Left ventricle myocardium superior (tissue), 1 donor: ENCODE data around the gene ANKRD13B. TPM values are rescaled to one million over a fixed set of nuclear protein-coding genes. Genes with fewer than 3 reads are reported as not detected.
A peak's percentile ranks its signal among the peaks of the same experiment; 100 is the strongest.
"Not testable (repeated sequence)": the region's sequence is repeated elsewhere in the genome, so short reads cannot be mapped to it uniquely, and the experiment has no call there.

Source experiments
- ATAC-seq: fragments of 200-7000 bp; cut with Tn5 transposase; one replicate; pipeline ENCODE4 v1.9.1; 2020; ENCODE audit warnings: mild to moderate bottlenecking, moderate library complexity
- DNase-seq: peaks from one replicate; pipeline ENCODE4 v3.0.0-alpha.2; 2020
- intact Hi-C: fragments of 100-400 bp; cut with micrococcal nuclease; formaldehyde crosslinking; loops from one replicate; pipeline ENCODE4 v1.11.0; 2022
- long read RNA-seq: library from polyadenylated mRNA; unstranded; transcript quantifications from one replicate; pipeline ENCODE4 v2.0.0, GENCODE V29; 2021
- total RNA-seq: library from RNA; stranded (reverse); fragmentation: NEBNext Ultra II Directional; extraction: Animal tissue kit (Norgen Biotek cat#: 25700); gene quantifications from one replicate; pipeline ENCODE4 v1.2.1, GENCODE V29; 2021
- donor health status: DM: no; HTN: yes; CAD: no; lungs with severe emphysema.

Gene ANKRD13B
- 8.3 TPM for total RNA-seq
- long read RNA-seq, partial matches to known transcripts = 2 of 3 reads
- long read RNA-seq, other reads (novel, unspliced or antisense) = 1 of 3 reads

- ATAC-seq (peak; percentile 11), DNase-seq (peak; percentile 68)
- intact Hi-C loops = no loop called here
These were observed at the start of gene ANKRD13B for GRCh38 chr17:29592850-29593551. Gene ANKRD13B, plus strand, starts transcription at chr17:29593132. Its CDS starts 490 bp downstream, at chr17:29593622.

- intact Hi-C loops = no loop called here
- no peak for ATAC-seq
These were observed 48.9 kb upstream of the ANKRD13B start for GRCh38 chr17:29544066-29544465.

GRCh38 chr17:29546085-29546484, 46.8 kb upstream of the ANKRD13B start:
- intact Hi-C loops = no loop called here
- ATAC-seq = no peak
- DNase-seq = no peak

More at GRCh38 chr17:29544066-29544465, 48.9 kb upstream of the ANKRD13B start:
- no peak for DNase-seq

GRCh38 chr17:29546830-29547229, 46.1 kb upstream of the ANKRD13B start:
- intact Hi-C loops = no loop called here
- ATAC-seq (no peak), DNase-seq (no peak)

- ATAC-seq (peak; percentile 42), DNase-seq (no peak)
- intact Hi-C loops = no loop called here
These were observed 43.6 kb upstream of the ANKRD13B start for GRCh38 chr17:29549177-29549923.

GRCh38 chr17:29555840-29556239, 37.1 kb upstream of the ANKRD13B start:
- DNase-seq (no peak), ATAC-seq (no peak)
- intact Hi-C loops = no loop called here

- intact Hi-C loops = no loop called here
- DNase-seq (no peak), ATAC-seq (no peak)
These were observed 35.7 kb upstream of the ANKRD13B start for GRCh38 chr17:29557085-29557738.

GRCh38 chr17:29557739-29558116, 35.2 kb upstream of the ANKRD13B start:
- no peak for DNase-seq
- intact Hi-C loops = no loop called here
- no peak for ATAC-seq

- intact Hi-C loops, ATAC-seq, DNase-seq: not testable (repeated sequence)
These were observed 34.8 kb upstream of the ANKRD13B start for GRCh38 chr17:29558139-29558538.

GRCh38 chr17:29559640-29560039, 33.3 kb upstream of the ANKRD13B start:
- DNase-seq (no peak), ATAC-seq (no peak)
- intact Hi-C loops = no loop called here

- ATAC-seq (peak; percentile 36), DNase-seq (no peak)
- intact Hi-C loops = no loop called here
These were observed 32.6 kb upstream of the ANKRD13B start for GRCh38 chr17:29560316-29560715.

- DNase-seq (peak; percentile 40), ATAC-seq (no peak)
- intact Hi-C loops = no loop called here
These were observed 31.1 kb upstream of the ANKRD13B start for GRCh38 chr17:29561554-29562517.

- DNase-seq (peak; percentile 26), ATAC-seq (no peak)
- intact Hi-C loops = no loop called here
These were observed 30.3 kb upstream of the ANKRD13B start for GRCh38 chr17:29562615-29563014.

- DNase-seq (no peak), ATAC-seq (no peak)
- intact Hi-C loops = no loop called here
These were observed 29.1 kb upstream of the ANKRD13B start for GRCh38 chr17:29563816-29564215.

GRCh38 chr17:29565643-29566472, 27.1 kb upstream of the ANKRD13B start:
- intact Hi-C loops = no loop called here
- DNase-seq (peak; percentile 65), ATAC-seq (no peak)

- intact Hi-C loops = no loop called here
- DNase-seq (peak; percentile 86), ATAC-seq (peak; percentile 57)
These were observed 26.2 kb upstream of the ANKRD13B start, which contains the start of gene ABHD15 for GRCh38 chr17:29566473-29567303. Gene ABHD15, minus strand, starts transcription at chr17:29567037. Its CDS starts 71 bp downstream, at chr17:29566966.

GRCh38 chr17:29567304-29567553, 25.7 kb upstream of the ANKRD13B start:
- ATAC-seq (peak; percentile 7), DNase-seq (no peak)
- intact Hi-C loops = no loop called here
